AG08396 (cell line): ENCODE results near the gene ZP2.
"Not testable (repeated sequence)": the region's sequence is repeated elsewhere in the genome, so short reads cannot be mapped to it uniquely, and the experiment has no call there.

Experiments
- DNase-seq: peaks from one replicate; pipeline ENCODE4 v3.0.0; 2012; ENCODE audit warnings: low spot score, mixed read lengths

The ZP2 gene

GRCh38 chr16:21211486-21211885, at the start of gene ZP2:
Gene ZP2, minus strand, starts transcription at chr16:21211574. Its CDS starts 27 bp downstream, at chr16:21211547.
- DNase-seq = no peak

DNA sequence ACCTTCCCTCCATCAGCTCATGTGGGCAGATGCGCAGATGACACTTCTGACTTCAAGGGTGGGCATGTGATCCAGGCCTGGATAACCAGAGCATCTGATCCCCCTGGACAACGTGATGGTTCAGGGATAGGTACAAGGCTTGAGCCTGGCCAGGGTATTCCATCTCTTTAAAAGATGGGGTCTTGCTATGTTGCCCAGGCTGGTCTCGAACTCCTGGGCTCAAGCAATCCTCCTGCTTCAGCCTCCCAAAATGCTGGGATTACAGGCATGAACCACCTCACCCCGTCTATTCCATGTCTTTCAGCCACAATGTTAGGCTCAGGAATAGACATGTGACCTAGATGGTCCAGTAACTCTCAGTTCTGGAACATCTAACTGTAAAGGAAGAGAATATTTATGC, 45.9 kb upstream of the ZP2 start:
- DNase-seq = no peak

DNA sequence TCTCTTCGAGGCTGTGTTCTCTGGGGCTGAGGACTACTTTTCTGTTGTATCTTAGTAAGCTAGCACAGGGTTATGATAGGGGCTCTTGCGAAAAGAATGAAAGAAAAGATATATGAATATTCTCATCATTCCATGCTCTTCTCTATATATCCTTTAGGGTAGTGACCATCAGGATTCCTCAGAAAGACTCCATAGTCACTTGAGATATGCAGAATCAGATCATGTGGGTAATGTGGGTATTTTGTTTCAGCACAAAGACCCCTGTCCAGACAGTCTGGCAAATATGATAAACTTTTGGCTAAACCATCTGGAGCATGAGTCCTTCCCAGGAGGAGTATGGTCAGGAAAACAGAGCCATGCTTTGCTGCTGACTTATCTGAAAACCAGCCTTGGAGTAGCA, 45.3 kb upstream of the ZP2 start:
- DNase-seq = no peak

GRCh38 chr16:21253470-21253869, 42.1 kb upstream of the ZP2 start:
- DNase-seq = no peak

DNA sequence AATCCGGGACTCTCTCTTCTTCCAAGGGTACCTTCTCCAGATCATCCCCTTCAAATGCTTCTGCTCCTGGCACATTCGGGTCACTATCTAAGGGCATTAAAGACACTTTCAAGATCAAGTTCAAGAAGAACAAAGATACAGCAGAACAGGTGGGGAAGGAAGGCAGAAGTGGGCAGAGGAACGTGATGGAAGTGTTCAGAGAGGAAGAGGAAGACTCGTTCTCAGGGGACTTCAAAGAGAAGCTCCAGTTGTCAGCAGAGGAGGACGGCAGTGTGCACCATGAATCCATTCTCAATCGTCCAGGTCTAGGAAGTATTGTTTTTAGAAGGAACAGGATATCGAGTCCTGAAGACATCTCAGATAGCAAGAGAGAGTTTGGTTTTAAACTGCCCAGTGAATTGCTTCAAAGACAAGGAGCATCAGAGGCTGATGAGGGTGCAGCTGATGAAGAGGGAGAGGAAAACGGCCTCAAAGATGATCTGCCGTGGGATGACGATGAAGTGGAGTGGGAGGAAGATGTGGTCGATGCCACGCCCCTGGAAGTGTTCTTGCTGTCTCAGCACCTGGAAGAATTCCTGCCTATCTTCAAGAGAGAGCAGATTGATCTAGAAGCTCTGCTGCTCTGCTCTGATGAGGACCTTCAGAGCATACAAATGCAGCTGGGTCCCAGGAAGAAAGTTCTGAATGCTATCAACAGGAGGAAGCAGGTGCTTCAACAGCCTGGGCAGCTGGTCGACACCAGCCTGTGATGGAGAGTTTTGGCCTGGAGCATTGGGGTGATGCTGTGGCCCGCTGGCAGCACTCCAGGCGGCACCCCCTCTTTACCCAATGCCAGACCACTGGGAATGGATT, 38.9 kb upstream of the ZP2 start:
- no peak for DNase-seq

DNA sequence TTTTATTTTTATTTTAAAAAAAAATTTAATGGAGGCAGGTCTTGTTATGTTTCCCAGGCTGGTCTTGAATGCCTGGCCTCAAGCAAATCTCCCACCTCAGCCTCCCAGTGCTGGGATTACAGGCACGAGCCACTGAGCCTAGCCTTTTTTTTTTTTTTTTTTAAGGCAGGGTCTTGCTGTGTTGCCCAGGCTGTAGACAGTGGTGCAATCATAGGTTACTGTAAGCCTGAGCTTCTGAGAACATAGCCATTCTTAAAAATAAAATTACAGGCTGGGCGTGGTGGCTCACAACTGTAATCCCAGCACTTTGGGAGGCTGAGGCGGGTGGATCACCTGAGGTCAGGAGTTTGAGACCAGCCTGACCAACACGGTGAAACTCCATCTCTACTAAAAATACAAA, 36.8 kb upstream of the ZP2 start:
- DNase-seq = not testable (repeated sequence)

DNA sequence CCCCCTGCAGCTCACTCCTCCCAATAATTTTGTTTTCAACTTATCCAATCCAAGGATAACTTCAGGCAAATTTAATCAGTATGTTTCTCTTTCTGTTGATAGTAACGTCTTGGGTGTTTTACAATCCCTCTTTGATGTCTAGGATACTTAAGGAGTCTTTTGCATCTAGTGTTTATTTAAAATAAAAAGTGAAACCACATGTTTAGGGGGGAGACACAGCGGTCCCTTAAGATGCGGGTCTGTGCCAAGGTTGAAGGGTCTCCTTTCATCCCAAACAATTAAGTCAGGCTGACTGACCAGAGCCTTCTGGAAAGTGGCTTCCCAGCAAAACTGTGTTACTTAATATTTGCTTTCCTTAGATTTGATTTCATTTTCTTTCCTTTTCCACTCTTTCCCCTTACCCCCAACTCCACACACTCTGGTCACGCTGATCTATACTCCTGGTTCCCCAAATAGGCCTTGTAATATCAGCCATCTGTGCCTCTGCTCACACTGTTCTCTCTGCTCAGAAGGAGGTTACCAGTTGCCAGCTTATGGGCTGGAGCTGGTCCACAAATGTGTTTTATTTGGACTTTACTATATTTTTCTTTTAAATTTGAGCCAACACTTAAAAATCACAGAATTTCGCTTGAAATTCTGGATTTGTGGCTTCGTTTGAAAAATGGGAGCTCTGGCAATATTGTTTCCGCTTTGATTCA, 33.3 kb upstream of the ZP2 start:
- DNase-seq = no peak

DNA sequence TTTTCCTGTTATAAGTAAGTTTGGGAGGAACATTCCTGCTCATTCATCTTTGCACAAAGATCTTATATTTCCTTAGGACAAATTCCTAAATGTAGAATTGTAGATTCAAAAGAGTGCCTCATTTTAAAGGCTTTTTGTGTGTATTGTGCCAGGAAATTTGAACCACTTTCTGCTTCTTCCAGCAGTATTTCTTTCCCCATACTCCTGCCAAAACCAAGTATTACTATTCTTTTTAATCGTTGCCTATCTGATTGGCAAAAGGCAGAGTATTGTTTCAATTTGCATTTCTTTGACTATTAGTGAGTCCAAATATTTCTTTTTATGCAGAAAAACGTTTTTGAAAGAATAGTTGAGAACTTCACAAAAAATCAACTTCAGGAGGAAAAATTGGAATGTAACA, 31.4 kb upstream of the ZP2 start:
- DNase-seq = no peak

GRCh38 chr16:21239646-21240045, 28.3 kb upstream of the ZP2 start:
- DNase-seq = no peak

DNA sequence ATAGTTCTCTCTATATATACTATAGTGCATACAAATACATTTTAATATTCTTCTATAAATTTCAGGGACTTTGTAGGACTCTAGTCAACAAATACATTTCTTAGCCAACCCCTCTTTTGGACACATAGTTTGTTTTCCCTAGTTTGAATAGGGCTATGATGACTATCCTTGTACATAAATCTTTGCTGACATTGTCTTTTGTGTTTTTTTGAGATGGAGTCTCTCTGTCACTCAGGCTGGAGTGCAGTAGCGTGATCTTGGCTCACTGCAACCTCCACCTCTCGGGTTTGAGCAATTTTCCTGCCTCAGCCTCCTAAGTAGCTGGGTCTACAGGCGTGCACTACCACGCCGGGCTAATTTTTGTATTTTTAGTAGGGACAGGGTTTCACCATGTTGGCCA, 25.5 kb upstream of the ZP2 start:
- no peak for DNase-seq

GRCh38 chr16:21235199-21235585, 23.8 kb upstream of the ZP2 start:
- DNase-seq = no peak

DNA sequence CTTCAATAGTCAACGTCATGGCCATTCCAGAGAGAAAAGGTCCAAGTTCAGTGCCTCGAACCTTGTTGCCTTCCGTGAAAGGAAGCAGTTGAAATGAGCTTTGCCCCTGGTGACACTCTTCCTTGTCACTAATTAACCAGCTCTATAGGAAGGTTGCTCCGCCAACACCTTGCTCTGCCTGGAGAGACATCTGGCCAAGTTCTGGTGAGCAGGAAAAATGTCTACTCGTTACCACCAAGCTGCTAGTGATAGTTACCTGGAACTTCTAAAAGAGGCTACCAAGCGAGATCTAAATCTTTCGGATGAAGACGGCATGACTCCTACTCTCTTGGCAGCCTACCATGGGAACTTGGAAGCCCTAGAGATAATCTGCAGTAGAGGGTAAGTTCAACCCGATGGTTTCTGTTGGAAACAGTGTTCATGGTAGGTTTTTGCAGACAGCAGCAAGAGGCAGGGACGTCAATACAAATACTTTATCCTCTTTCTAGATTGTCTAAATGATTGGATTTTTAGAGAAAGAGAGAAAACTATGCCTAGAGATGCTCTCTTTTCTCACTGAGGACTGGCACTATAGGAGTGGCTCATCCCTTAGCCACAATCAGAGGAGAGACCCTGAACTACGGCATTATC, 22.3 kb upstream of the ZP2 start, which contains the start of gene ANKS4B:
Gene ANKS4B (plus strand): TSS at position 179 of the 630 bp plus-strand sequence. CDS start 39 bp downstream, at position 218.
- no peak for DNase-seq

- no peak for DNase-seq
Observed at GRCh38 chr16:21233045-21233520, 21.7 kb upstream of the ZP2 start.

GRCh38 chr16:21228361-21228872, 17.0 kb upstream of the ZP2 start:
- no peak for DNase-seq

DNA sequence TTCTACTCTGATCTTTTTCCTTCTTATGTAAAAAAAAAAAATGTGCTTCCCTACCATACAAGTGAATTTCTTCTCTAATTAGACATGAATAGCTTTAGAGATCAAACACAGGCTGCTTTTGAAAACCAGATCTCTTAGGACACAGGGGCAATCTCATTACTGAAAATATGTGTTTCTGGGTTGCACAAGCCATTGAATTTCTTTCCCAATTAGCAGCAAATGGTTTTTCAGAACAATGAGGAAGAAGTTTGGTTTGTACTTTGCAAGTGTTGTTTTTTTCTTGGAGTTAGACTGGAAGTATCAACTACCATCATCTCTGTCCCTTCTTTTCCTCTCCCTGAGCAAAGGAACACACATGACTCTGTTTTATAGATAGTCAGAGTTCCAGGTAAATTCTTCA, 16.5 kb upstream of the ZP2 start:
- DNase-seq = no peak

DNA sequence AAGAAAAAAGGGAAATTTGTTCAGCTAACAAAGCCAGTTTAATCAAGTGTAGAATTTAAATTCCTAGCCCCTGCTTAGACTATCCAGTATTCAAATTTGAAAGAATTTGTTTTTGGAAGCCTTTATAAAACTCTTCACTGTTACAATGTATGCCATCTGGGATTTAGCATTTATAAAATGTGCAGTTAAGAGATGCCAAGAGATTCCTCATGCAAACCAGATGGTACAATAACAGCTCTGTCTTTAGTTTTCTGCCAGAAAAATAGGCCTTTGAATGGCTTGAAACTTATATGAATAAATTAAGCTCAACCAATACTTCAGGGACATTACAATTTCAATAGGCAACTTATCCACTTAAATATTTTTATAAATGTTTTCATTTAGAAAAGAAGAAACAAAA, 15.4 kb upstream of the ZP2 start:
- DNase-seq = no peak

DNA sequence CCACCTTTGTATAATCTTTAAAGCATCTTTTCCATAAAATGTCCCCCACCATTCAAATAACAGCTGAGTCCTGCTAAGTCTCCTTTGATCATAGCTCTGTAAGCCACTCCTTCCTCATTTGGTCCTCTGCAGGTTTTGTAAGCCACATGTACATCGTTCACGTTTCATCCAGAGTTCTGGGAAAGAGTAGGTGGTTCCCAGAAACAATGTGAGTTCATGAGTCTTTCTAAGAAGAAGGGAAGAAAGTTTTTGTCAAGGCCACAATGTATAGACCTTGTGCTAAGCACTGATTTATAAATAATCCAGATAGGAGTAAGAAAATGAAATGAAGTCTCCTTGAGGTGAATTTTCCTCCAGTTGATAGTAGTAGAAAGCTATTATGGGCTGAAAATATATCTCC, 13.4 kb upstream of the ZP2 start:
- no peak for DNase-seq

DNA sequence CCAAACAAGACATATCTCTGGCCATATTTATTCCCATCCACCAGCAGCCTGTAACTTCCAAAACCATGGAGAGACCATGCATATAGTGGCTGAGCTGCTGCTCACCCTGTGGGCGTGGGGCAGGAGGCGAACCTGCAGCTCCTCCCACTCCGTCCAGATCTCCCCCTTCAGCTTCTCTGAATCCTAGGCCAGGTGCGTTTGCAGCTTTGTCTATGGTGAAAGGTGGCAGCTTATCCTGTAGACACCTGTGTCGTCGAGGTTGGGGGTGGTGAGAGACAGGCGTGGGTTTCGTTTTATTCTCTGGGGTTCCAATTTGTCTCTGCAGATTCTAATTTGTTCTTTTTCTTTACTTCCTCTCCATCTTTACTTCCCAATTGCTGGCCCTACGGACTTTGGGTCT, 12.4 kb upstream of the ZP2 start:
- DNase-seq = no peak

DNA sequence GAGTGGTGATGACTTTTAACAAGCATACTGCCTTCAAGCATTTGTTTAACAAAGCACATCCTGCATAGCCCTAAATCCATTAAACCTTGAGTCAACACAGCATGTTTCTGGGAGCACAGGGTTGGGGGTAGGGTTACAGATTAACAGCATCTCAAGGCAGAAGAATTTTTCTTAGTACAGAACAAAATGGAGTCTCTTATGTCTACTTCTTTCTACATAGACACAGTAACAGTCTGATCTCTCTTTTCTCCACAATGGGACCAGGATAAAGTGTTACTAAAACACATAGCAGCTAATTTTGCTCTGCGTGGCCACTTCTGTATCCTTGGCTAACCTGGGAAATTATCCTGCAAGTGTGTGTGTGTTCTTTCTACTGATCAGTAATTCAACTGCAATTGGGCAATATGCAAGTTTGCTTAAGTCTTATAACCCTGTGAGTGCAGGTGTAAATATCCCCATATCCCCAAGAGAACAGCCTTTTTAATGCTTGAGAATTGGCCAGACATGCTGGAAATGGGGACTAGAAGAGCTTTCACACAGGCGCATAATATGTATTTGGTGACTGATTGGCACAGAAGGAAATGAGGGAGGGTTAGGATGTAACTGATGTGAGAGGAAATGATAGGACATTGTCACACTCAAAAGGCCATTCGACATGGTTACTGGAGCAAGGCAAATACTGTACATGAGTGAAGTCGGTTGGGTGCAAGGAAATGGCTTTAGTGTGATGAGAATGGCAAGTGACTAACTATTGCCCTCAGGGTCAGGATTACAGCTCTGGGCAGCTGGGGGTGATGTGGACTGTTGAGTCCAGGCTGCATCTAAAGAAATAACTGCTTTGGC, 11.3 kb upstream of the ZP2 start:
- no peak for DNase-seq

- no peak for DNase-seq
Observed at GRCh38 chr16:21219551-21219950, 8.2 kb upstream of the ZP2 start.

DNA sequence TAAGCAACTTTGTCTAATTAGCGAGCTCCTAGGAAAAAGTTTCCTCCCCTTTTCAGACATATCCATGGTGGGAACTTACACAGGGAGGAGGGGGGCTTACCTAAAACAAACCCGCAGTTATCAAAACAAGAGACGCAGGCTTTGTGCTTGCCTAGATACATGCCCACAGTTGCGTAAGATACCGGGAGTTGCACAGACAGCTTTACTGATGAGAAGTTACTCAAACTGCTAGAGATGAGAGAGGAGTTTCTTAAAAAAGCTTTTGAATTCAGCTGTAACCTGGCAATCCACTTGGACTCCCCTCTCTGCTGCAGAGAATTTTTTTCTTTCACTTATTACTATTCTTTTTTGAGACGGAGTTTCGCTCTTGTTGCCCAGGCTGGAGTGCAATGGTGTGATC, 6.8 kb upstream of the ZP2 start:
- no peak for DNase-seq

- no peak for DNase-seq
Observed at GRCh38 chr16:21217121-21217520, 5.7 kb upstream of the ZP2 start.
